ENCODE results near the gene FBXL14. TPM values are rescaled to one million over a fixed set of nuclear protein-coding genes. Genes with fewer than 3 reads are reported as not detected.

FBXL14 gene
- total and polyA plus RNA-seq, 4 donors: 0.67 to 7.5 (median 4.9) TPM

DNA sequence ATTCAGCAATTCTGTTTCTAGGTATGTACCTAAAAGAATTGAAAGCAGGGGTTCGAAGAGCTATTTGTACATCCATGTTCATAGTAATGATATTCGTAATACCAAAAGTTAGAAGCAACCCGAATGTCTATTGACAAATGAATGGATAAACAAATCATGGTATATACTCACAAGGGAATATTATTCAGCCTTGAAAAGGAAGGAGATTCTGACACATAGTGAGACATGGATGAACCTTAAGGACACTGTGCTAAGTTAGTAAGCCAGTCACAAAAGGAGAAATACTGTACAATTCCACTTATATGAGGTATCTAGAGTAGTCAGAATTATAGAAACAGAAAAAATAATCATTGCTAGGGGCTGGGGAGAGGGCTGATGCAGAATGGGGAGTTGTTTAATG, 4.4 kb upstream of the FBXL14 start:
- Histone ChIP-seq H3K27ac (ENCODE audit: low read depth in 1 of 2, low read length in 2 of 2) (no peak overlapping the region), H3K27me3 (ENCODE audit: control insufficient read depth in 4 of 4, insufficient read depth in 4 of 4, low read length in 3 of 4) (no peaks in the 10 kb centered on the region), H3K9me3 (ENCODE audit: control insufficient read depth in 4 of 4, low read length in 3 of 4) (no peaks in the 10 kb centered on the region), H3K9ac (ENCODE audit: low read depth in 1 of 2, low read length in 2 of 2) (no peak overlapping the region), H3K36me3 (ENCODE audit: control insufficient read depth in 4 of 4, insufficient read depth in 3 of 4, low read depth in 1 of 4, low read length in 3 of 4) (no peaks in the 10 kb centered on the region), H3K4me1 (ENCODE audit: control insufficient read depth in 4 of 4, insufficient read depth in 4 of 4, low read length in 3 of 4) (peaks cover 0 to 13% (median 5%) of the 10 kb centered on the region in 4 donors), H3K4me3 (ENCODE audit: low read depth in 1 of 3, low read length in 3 of 3) (no peak overlapping the region)
- WGBS: 98% methylated on average over 3 of the region's 3 CpGs
- no peak for DNase-seq (ENCODE audit: low spot score)
- TF ChIP-seq MAX (IDR thresholded peaks at IDR 0.05) (no peak), CTCF (IDR thresholded peaks at IDR 0.05; ENCODE audit: low read depth, low read length, missing input control) (no peak), RAD21 (IDR thresholded peaks at IDR 0.05) (no peak), HNF4G (IDR thresholded peaks at IDR 0.05) (no peak), RXRA (IDR thresholded peaks at IDR 0.05) (no peak), HNF4A (conservative IDR thresholded peaks at IDR 0.05) (no peak), NR2F2 (IDR thresholded peaks at IDR 0.05) (no peak), JUND (IDR thresholded peaks at IDR 0.05) (no peak), SP1 (IDR thresholded peaks at IDR 0.05) (no peak), FOXA1 (IDR thresholded peaks at IDR 0.05) (no peak), TAF1 (conservative IDR thresholded peaks at IDR 0.05) (no peak), REST (IDR thresholded peaks at IDR 0.05) (no peak), GABPA (IDR thresholded peaks at IDR 0.05 in 1 of 2, conservative IDR thresholded peaks at IDR 0.05 in 1 of 2) (no peak)
- TF ChIP-seq, protein P1, sequence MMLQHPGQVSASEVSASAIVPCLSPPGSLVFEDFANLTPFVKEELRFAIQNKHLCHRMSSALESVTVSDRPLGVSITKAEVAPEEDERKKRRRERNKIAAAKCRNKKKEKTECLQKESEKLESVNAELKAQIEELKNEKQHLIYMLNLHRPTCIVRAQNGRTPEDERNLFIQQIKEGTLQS (IDR thresholded peaks at IDR 0.05): no peak
- TF ChIP-seq, protein P2, sequence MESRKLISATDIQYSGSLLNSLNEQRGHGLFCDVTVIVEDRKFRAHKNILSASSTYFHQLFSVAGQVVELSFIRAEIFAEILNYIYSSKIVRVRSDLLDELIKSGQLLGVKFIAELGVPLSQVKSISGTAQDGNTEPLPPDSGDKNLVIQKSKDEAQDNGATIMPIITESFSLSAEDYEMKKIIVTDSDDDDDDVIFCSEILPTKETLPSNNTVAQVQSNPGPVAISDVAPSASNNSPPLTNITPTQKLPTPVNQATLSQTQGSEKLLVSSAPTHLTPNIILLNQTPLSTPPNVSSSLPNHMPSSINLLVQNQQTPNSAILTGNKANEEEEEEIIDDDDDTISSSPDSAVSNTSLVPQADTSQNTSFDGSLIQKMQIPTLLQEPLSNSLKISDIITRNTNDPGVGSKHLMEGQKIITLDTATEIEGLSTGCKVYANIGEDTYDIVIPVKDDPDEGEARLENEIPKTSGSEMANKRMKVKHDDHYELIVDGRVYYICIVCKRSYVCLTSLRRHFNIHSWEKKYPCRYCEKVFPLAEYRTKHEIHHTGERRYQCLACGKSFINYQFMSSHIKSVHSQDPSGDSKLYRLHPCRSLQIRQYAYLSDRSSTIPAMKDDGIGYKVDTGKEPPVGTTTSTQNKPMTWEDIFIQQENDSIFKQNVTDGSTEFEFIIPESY (IDR thresholded peaks at IDR 0.05): no peak
